GM13976 (cell line): Measurements from ENCODE around the gene MALRD1.

Experiments used
- DNase-seq: peaks from one replicate; pipeline ENCODE4 v3.0.0; 2012; ENCODE audit warnings: low spot score
- in situ Hi-C: fragments of 300-500 bp; cut with MboI; formaldehyde crosslinking; loops from one replicate; pipeline ENCODE4 v1.12.0; 2022; ENCODE audit warnings: low sequenced_read_pairs, mixed read lengths, inconsistent platforms; ENCODE audit not compliant: unreplicated experiment
- TF ChIP-seq, protein P1 (sequence below): IDR thresholded peaks from 2 replicates; pipeline ENCODE4 v1.5.1; 2012; ENCODE audit warnings: borderline replicate concordance, mild to moderate bottlenecking; ENCODE audit not compliant: insufficient read depth; ENCODE audit errors: extremely low read depth, missing control alignments, control extremely low read depth

MALRD1 gene

DNA sequence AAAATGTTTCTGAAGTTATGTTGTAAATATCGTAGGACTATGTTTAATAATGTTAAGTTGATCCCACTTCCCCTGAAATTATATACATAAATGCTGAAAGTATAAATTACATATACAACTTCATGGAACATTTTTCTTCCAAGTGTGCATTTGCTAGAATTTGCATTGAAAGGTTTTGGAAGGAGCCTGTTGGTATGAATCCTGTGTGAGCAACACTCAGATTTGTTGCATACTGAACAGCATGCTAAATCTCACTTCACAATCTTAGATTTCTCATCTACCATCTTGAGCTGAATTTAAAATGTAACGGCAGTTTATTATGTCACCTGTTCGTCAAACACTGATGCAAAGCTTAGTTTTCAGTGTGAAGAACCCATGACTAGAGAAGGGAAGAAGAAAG lies 172.6 kb downstream of the MALRD1 start:
- TF ChIP-seq, protein P1, sequence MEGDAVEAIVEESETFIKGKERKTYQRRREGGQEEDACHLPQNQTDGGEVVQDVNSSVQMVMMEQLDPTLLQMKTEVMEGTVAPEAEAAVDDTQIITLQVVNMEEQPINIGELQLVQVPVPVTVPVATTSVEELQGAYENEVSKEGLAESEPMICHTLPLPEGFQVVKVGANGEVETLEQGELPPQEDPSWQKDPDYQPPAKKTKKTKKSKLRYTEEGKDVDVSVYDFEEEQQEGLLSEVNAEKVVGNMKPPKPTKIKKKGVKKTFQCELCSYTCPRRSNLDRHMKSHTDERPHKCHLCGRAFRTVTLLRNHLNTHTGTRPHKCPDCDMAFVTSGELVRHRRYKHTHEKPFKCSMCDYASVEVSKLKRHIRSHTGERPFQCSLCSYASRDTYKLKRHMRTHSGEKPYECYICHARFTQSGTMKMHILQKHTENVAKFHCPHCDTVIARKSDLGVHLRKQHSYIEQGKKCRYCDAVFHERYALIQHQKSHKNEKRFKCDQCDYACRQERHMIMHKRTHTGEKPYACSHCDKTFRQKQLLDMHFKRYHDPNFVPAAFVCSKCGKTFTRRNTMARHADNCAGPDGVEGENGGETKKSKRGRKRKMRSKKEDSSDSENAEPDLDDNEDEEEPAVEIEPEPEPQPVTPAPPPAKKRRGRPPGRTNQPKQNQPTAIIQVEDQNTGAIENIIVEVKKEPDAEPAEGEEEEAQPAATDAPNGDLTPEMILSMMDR = no peak
- DNase-seq = no peak
- in situ Hi-C loops = no loop called here

DNA sequence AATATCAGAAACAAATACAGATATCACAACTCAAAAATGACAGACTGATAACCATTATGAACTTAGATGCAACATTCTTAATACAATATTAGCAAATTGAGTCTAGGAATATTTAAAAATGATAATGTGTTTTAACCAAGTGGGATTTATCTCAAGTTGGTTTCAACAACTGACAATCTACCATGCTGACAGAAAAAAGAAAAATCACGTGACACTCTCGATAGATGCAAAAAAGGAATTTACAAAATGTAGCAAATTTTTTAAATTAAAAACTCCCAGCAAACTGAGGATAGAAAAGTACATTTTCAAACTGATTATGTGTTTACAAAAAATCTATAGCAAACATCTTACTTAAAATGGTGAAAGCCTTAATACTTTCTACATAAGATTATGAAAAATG lies 177.4 kb downstream of the MALRD1 start:
- DNase-seq = no peak
- in situ Hi-C loops = no loop called here
- TF ChIP-seq, protein P1 = no peak

DNA sequence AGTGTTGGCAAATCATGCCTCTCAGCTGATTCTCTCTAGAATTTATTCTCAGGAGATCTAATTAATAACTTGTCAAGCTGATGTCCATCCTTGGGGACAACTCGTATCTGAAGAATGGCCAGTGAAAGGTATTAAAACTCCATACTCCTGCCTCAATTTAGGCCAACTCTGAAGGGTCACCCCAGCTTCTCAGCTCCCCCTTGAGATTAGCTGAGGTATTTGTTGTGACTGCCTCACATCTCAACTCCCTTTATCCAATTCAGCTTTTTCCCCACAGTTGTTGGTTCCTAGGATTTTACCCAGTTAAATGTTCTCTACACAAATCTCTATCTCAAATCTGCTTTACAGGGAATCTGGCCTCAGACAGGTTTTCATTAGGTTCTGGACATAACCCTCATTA lies 182.4 kb downstream of the MALRD1 start:
- in situ Hi-C loops = no loop called here
- TF ChIP-seq, protein P1 = no peak
- DNase-seq = no peak

DNA sequence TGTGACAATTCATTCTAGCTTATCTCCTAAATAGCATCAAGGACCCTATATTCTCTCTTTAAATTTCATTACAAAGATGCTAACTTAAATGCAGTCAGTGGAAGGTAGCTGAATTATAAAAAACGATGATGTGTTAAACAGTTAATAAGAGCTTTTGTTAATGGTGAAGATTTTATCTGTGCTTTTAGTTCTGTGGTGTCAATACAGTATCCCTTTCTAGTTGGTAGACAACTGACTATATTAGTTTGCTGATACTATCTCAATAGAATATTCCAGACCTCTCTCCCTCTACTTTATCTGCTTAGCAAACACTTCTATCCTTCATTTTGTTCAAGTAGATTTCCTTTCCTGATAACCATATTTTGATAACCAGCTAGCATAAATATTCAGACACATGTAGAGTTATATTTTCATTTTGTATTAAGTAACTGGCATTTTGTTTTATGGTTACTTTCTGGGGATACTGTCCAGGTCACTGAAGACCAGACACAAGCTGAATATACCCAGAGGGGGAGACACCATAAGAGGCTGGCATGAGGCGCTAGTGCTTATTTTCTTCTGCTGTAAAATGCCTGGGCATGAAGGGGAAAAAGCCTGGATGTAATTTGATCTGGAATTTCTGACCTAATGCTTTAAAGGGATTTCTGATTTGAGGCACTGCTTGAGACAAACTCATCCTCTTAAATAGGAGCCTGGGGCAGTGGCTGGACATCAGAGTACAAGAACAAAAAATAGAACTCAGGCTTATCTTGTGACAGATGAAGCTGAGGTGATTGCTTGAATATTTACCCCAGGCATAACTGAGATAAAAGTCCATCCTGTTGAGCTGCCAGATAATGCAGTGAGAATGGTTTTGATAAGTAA lies 197.5 kb downstream of the MALRD1 start:
- in situ Hi-C loops = no loop called here
- DNase-seq = no peak
- TF ChIP-seq, protein P1 = no peak

DNA sequence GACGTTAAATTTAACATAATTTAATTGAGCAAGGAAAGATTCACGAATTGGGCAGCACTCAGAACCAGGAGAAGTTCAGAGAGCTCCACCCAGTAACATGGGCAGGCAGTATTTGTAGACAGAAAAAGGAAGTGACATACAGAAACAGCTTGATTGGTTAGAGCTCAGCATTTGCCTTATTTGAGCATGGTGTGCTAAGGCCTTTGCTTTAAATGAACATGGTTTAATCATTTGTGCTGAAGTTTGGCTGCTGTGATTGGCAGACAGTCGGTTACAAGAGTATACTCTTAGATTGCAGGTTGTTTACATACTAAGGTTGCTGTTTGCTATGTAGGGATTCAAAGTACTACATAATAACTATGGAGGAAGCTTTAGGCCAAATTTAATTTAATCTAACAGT lies 199.2 kb downstream of the MALRD1 start:
- TF ChIP-seq, protein P1 = no peak
- in situ Hi-C loops = no loop called here
- DNase-seq = no peak

DNA sequence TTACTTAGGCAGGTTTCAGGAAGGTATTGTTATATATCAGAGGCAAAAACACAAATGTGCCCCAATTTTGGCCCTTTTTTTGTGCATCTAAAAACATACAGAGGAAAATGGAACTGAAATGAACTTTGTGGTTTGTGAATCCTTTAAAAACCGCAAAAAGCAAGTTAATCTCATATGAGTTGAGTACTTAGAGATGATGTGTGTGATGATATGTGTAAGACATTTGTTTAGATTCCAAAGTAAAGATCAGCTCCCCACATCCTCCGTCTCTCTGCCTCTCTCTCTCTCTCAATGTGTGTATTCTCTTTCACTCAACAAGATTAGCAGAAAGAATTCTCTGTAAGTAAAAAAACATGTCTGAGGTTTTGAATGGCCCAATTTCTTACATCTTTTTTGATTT lies 201.9 kb downstream of the MALRD1 start:
- in situ Hi-C loops = no loop called here
- no peak for DNase-seq
- TF ChIP-seq, protein P1 = no peak

DNA sequence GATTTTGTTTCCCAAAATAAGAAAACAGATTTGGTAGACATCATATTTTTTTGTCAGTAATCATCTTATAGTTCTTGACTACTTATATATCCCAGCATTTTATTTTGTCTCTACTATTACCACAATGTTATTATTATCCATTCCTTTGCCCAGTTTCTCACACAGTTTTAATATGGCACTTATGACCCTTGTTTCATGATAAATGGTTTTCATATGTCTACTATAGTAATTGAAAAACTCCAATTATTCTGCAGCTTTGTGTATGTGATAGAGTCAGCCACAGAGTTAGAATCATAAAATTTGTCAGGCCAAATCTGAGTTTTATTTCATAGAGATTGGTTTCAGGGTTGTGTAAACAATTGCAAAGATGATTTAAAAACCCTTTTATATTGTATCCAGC lies 203.9 kb downstream of the MALRD1 start:
- DNase-seq = no peak
- TF ChIP-seq, protein P1 = no peak
- in situ Hi-C loops = no loop called here
